Stimulated activated naive CD8-positive, alpha-beta T cell treated with anti-CD3 and anti-CD28 coated beads, Interleukin-15, amount 100 ng/mL, for 72 hours (primary cell): ENCODE results near the gene ALK.

Source experiments
- ATAC-seq: fragments of 150-1000 bp; cut with Tn5 transposase; 2 replicates; pipeline ENCODE4 v1.10.0; 2021; ENCODE audit warnings: mild to moderate bottlenecking, moderate library complexity
- DNase-seq, 2 donors: peaks; one replicate each; pipeline ENCODE4 v3.0.0; 2021 to 2022
- H3K27ac Mint-ChIP-seq, 2 donors: one replicate each; pipeline ENCODE4 v1.8.0; 2022; ENCODE audit warnings: mild to moderate bottlenecking in 2 of 2, mixed read lengths in 2 of 2, moderate library complexity in 2 of 2
- H3K27me3 Mint-ChIP-seq: one replicate; pipeline ENCODE4 v1.8.0; 2022; ENCODE audit warnings: mixed read lengths
- H3K4me1 Mint-ChIP-seq: one replicate; pipeline ENCODE4 v1.8.0; 2022; ENCODE audit warnings: mild to moderate bottlenecking, mixed read lengths
- H3K4me3 Mint-ChIP-seq, 2 donors: one replicate each; pipeline ENCODE4 v1.8.0; 2022; ENCODE audit warnings: mild to moderate bottlenecking in 2 of 2, mixed read lengths in 2 of 2, moderate library complexity in 1 of 2
- H3K9me3 Mint-ChIP-seq, 2 donors: one replicate each; pipeline ENCODE4 v1.8.0; 2022; ENCODE audit warnings: mixed read lengths in 2 of 2

ALK gene

GRCh38 chr2:29601872-29602271, 319.5 kb downstream of the ALK start:
- ATAC-seq (no peak), DNase-seq (no peak)
- Mint-ChIP-seq H3K4me1 (no peaks in the 10 kb centered on the region), H3K27ac (no peak overlapping the region), H3K27me3 (no peaks in the 10 kb centered on the region), H3K4me3 (no peak overlapping the region), H3K9me3 (no peaks in the 10 kb centered on the region)

GRCh38 chr2:29601321-29601720, 320.1 kb downstream of the ALK start:
- ATAC-seq, result no peak
- no peak overlapping the region for H3K27ac Mint-ChIP-seq
- H3K9me3 Mint-ChIP-seq, result no peaks in the 10 kb centered on the region

GRCh38 chr2:29599946-29600345, 321.4 kb downstream of the ALK start:
- H3K4me1 Mint-ChIP-seq, result no peaks in the 10 kb centered on the region
- DNase-seq (no peak), ATAC-seq (no peak)
- H3K27me3 Mint-ChIP-seq, result no peaks in the 10 kb centered on the region
- H3K27ac Mint-ChIP-seq, result no peak overlapping the region
- H3K4me3 Mint-ChIP-seq, result no peak overlapping the region
- H3K9me3 Mint-ChIP-seq, result no peaks in the 10 kb centered on the region

More at GRCh38 chr2:29601321-29601720, 320.1 kb downstream of the ALK start:
- no peaks in the 10 kb centered on the region for H3K4me1 Mint-ChIP-seq
- DNase-seq, result no peak
- H3K4me3 Mint-ChIP-seq, result no peak overlapping the region
- no peaks in the 10 kb centered on the region for H3K27me3 Mint-ChIP-seq

- no peaks in the 10 kb centered on the region for H3K9me3 Mint-ChIP-seq
- no peak for DNase-seq
- H3K4me1 Mint-ChIP-seq, result no peaks in the 10 kb centered on the region
- H3K27ac Mint-ChIP-seq, result no peak overlapping the region
- no peaks in the 10 kb centered on the region for H3K27me3 Mint-ChIP-seq
- H3K4me3 Mint-ChIP-seq, result no peak overlapping the region
- no peak for ATAC-seq
Observed at GRCh38 chr2:29598978-29599377, 322.4 kb downstream of the ALK start.

- no peak for ATAC-seq
- H3K27ac Mint-ChIP-seq, result no peak overlapping the region
- no peak for DNase-seq
- no peak overlapping the region for H3K4me3 Mint-ChIP-seq
- H3K27me3 Mint-ChIP-seq, result no peaks in the 10 kb centered on the region
- no peaks in the 10 kb centered on the region for H3K4me1 Mint-ChIP-seq
- H3K9me3 Mint-ChIP-seq, result no peaks in the 10 kb centered on the region
Observed at GRCh38 chr2:29597035-29597434, 324.4 kb downstream of the ALK start.

- no peak overlapping the region for H3K27ac Mint-ChIP-seq
- H3K27me3 Mint-ChIP-seq, result no peaks in the 10 kb centered on the region
- DNase-seq (no peak), ATAC-seq (no peak)
- no peaks in the 10 kb centered on the region for H3K9me3 Mint-ChIP-seq
- H3K4me1 Mint-ChIP-seq, result no peaks in the 10 kb centered on the region
- H3K4me3 Mint-ChIP-seq, result no peak overlapping the region
Observed at GRCh38 chr2:29596584-29596983, 324.8 kb downstream of the ALK start.

- Mint-ChIP-seq H3K4me1 (no peaks in the 10 kb centered on the region), H3K4me3 (no peak overlapping the region), H3K9me3 (no peaks in the 10 kb centered on the region), H3K27ac (peak overlapping the region in 1 of 2 donors; percentile 37), H3K27me3 (no peaks in the 10 kb centered on the region)
- no peak for ATAC-seq
- no peak for DNase-seq
Observed at GRCh38 chr2:29591600-29591999, 329.8 kb downstream of the ALK start.

GRCh38 chr2:29590211-29590610, 331.2 kb downstream of the ALK start:
- ATAC-seq (no peak), DNase-seq (no peak)
- Mint-ChIP-seq H3K4me3 (no peak overlapping the region), H3K27me3 (no peaks in the 10 kb centered on the region), H3K9me3 (no peaks in the 10 kb centered on the region), H3K27ac (no peak overlapping the region), H3K4me1 (no peaks in the 10 kb centered on the region)

GRCh38 chr2:29589440-29590103, 331.8 kb downstream of the ALK start:
- DNase-seq (no peak), ATAC-seq (no peak)
- no peaks in the 10 kb centered on the region for H3K4me1 Mint-ChIP-seq
- H3K4me3 Mint-ChIP-seq, result no peak overlapping the region
- H3K27me3 Mint-ChIP-seq, result no peaks in the 10 kb centered on the region
- H3K9me3 Mint-ChIP-seq, result no peaks in the 10 kb centered on the region
- no peak overlapping the region for H3K27ac Mint-ChIP-seq

- H3K9me3 Mint-ChIP-seq, result no peaks in the 10 kb centered on the region
- no peak for ATAC-seq
- no peaks in the 10 kb centered on the region for H3K4me1 Mint-ChIP-seq
- peak overlapping the region in 1 of 2 donors; percentile 29 for H3K27ac Mint-ChIP-seq
- no peak overlapping the region for H3K4me3 Mint-ChIP-seq
- no peak for DNase-seq
- H3K27me3 Mint-ChIP-seq, result no peaks in the 10 kb centered on the region
Observed at GRCh38 chr2:29587402-29588190, 333.8 kb downstream of the ALK start.

GRCh38 chr2:29586919-29587318, 334.5 kb downstream of the ALK start:
- Mint-ChIP-seq H3K9me3 (no peaks in the 10 kb centered on the region), H3K27me3 (no peaks in the 10 kb centered on the region), H3K4me1 (no peaks in the 10 kb centered on the region), H3K4me3 (no peak overlapping the region), H3K27ac (peak overlapping the region in 1 of 2 donors; percentile 29)
- DNase-seq (no peak), ATAC-seq (no peak)

- DNase-seq (no peak), ATAC-seq (no peak)
- H3K27ac Mint-ChIP-seq, result no peak overlapping the region
- no peak overlapping the region for H3K4me3 Mint-ChIP-seq
- H3K27me3 Mint-ChIP-seq, result no peaks in the 10 kb centered on the region
- H3K9me3 Mint-ChIP-seq, result no peaks in the 10 kb centered on the region
- no peaks in the 10 kb centered on the region for H3K4me1 Mint-ChIP-seq
Observed at GRCh38 chr2:29583548-29584156, 337.7 kb downstream of the ALK start.

- Mint-ChIP-seq H3K4me1 (no peaks in the 10 kb centered on the region), H3K4me3 (no peak overlapping the region), H3K27me3 (no peaks in the 10 kb centered on the region), H3K27ac (no peak overlapping the region), H3K9me3 (no peaks in the 10 kb centered on the region)
- ATAC-seq (no peak), DNase-seq (no peak)
Observed at GRCh38 chr2:29583104-29583503, 338.3 kb downstream of the ALK start.

- Mint-ChIP-seq H3K27ac (no peak overlapping the region), H3K4me1 (no peaks in the 10 kb centered on the region), H3K9me3 (no peaks in the 10 kb centered on the region), H3K27me3 (no peaks in the 10 kb centered on the region), H3K4me3 (no peak overlapping the region)
- no peak for DNase-seq
- ATAC-seq, result no peak
Observed at GRCh38 chr2:29582062-29582461, 339.3 kb downstream of the ALK start.

- H3K4me3 Mint-ChIP-seq, result no peak overlapping the region
- ATAC-seq (no peak), DNase-seq (no peak)
- no peaks in the 10 kb centered on the region for H3K27me3 Mint-ChIP-seq
- H3K9me3 Mint-ChIP-seq, result no peaks in the 10 kb centered on the region
- no peaks in the 10 kb centered on the region for H3K4me1 Mint-ChIP-seq
- H3K27ac Mint-ChIP-seq, result no peak overlapping the region
Observed at GRCh38 chr2:29580223-29580622, 341.2 kb downstream of the ALK start.

- Mint-ChIP-seq H3K4me3 (no peak overlapping the region), H3K27me3 (no peaks in the 10 kb centered on the region), H3K4me1 (no peaks in the 10 kb centered on the region), H3K9me3 (no peaks in the 10 kb centered on the region), H3K27ac (no peak overlapping the region)
- ATAC-seq (no peak), DNase-seq (no peak)
Observed at GRCh38 chr2:29579495-29580169, 341.8 kb downstream of the ALK start.
